ENCODE data around the gene CDKL5.

DNA sequence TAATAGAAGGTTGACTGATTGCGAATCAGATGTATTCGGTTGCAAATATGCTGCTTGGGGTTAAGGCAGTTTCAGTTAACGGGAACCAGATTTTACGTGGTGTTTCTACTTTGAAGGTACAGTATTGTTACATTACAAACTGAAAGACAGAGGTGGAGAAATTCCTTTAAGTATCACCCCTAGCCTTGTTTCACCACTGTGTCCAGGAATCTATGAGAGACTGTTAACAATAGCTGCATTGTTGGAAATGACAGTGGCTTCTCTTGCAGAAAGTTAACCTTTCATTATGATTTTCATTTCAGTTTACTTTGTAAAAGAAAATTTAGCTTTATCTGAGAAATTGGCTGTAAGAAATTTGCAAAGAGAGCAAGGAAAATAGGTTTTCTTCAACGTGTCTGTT, 2.6 kb downstream of the CDKL5 start:
- TF ChIP-seq, protein P1, sequence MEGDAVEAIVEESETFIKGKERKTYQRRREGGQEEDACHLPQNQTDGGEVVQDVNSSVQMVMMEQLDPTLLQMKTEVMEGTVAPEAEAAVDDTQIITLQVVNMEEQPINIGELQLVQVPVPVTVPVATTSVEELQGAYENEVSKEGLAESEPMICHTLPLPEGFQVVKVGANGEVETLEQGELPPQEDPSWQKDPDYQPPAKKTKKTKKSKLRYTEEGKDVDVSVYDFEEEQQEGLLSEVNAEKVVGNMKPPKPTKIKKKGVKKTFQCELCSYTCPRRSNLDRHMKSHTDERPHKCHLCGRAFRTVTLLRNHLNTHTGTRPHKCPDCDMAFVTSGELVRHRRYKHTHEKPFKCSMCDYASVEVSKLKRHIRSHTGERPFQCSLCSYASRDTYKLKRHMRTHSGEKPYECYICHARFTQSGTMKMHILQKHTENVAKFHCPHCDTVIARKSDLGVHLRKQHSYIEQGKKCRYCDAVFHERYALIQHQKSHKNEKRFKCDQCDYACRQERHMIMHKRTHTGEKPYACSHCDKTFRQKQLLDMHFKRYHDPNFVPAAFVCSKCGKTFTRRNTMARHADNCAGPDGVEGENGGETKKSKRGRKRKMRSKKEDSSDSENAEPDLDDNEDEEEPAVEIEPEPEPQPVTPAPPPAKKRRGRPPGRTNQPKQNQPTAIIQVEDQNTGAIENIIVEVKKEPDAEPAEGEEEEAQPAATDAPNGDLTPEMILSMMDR (IDR thresholded peaks at IDR 0.05; ENCODE audit: insufficient read depth, low read depth, low read length): no peak
- TF ChIP-seq EZH2 (IDR thresholded peaks at IDR 0.05; ENCODE audit: insufficient read depth, low read length): no peak
